HepG2 (cell line): ENCODE measurements around the gene LRRC28. TPM values are rescaled to one million over a fixed set of nuclear protein-coding genes. Genes with fewer than 3 reads are reported as not detected.

Experiments
- ATAC-seq: fragments of 200-7000 bp; cut with Tn5 transposase; 3 replicates; pipeline ENCODE4 v1.9.1; 2020; ENCODE audit warnings: mild to moderate bottlenecking, moderate library complexity
- BruUV-seq: library from RNA; stranded (reverse); fragments of 400-500 nt; replicated peaks from 2 replicates; lab custom pipeline; 2021; lab: Mats Ljungman, UMichigan
- CTCF ChIA-PET: fragments of 300-600 bp; formaldehyde crosslinking; extraction: SDS; loops from one replicate; lab custom pipeline; 2021; ENCODE audit warnings: low total read pairs, inconsistent platforms, low intra/inter-chr PET ratio; lab: Yijun Ruan, JAX
- POLR2A ChIA-PET: fragments of 350-600 bp; sonication (Branson Sonifier 250); formaldehyde crosslinking; loops from one replicate; lab custom pipeline; 2020; ENCODE audit warnings: antibody characterized with exemption, inconsistent platforms; lab: Yijun Ruan, JAX
- DNase-seq: peaks from one replicate; pipeline ENCODE4 v3.0.0-alpha.2; 2015; ENCODE audit warnings: low spot score
- FAIRE-seq: peaks from 3 replicates; lab custom pipeline; 2011; peaks lifted over from hg19 to GRCh38; lab: Jason Lieb, UNC
- H2AFZ ChIP-seq: one replicate; pipeline ENCODE4 v1.6.1; 2011; ENCODE audit warnings: low read length, inconsistent platforms
- H3K27ac ChIP-seq: fragments of 300-600 bp; 3 replicates; pipeline ENCODE4 v1.8.0; 2011; ENCODE audit warnings: mixed run types, mild to moderate bottlenecking, mixed read lengths, low read length, inconsistent platforms; ENCODE audit not compliant: insufficient read depth; ENCODE audit errors: extremely low read length
- H3K27me3 ChIP-seq, 2 experiments: fragments of 200-600 bp in 1 of 2; 2 replicates in 1 of 2; 3 replicates in 1 of 2; pipeline versions ENCODE4 v1.6.0 to v1.8.0; 2011; ENCODE audit warnings: low read length in 2 of 2, mild to moderate bottlenecking in 2 of 2, moderate library complexity in 2 of 2, inconsistent platforms in 1 of 2; ENCODE audit not compliant: insufficient read depth in 2 of 2, control insufficient read depth in 1 of 2
- H3K36me3 ChIP-seq, 2 experiments: fragments of 200-600 bp in 1 of 2; replicated peaks in 1 of 2; 2 replicates in 1 of 2; 3 replicates in 1 of 2; pipeline versions ENCODE4 v1.5.1 to v1.8.0; 2011; ENCODE audit warnings: low read length in 2 of 2, inconsistent platforms in 1 of 2; ENCODE audit not compliant: insufficient read depth in 2 of 2, control insufficient read depth in 1 of 2
- H3K4me1 ChIP-seq: 2 replicates; pipeline ENCODE4 v1.5.1; 2012; ENCODE audit warnings: low read length, inconsistent platforms; ENCODE audit not compliant: insufficient read depth
- H3K4me2 ChIP-seq: 2 replicates; pipeline ENCODE4 v1.6.0; 2011; ENCODE audit warnings: low read depth, low read length, inconsistent platforms
- H3K4me3 ChIP-seq, 3 experiments: fragments of 200-600 bp in 1 of 3; sonication (generic), shearing (Covaris generic) in 1 of 3; replicated peaks in 1 of 3; 2 replicates each; pipeline ENCODE4 v1.5.1; 2011 to 2016; ENCODE audit warnings: low read length in 3 of 3, inconsistent platforms in 2 of 3, low read depth in 2 of 3, mild to moderate bottlenecking in 2 of 3, control low read depth in 1 of 3, mixed read lengths in 1 of 3; ENCODE audit not compliant: insufficient read depth in 1 of 3
- H3K79me2 ChIP-seq: one replicate; pipeline ENCODE4 v1.6.1; 2011; ENCODE audit warnings: low read length, inconsistent platforms; ENCODE audit not compliant: insufficient read depth
- H3K9ac ChIP-seq: 2 replicates; pipeline ENCODE4 v1.6.0; 2011; ENCODE audit warnings: mild to moderate bottlenecking, low read depth, low read length, inconsistent platforms; ENCODE audit not compliant: insufficient read depth
- H3K9me3 ChIP-seq: 2 replicates; pipeline ENCODE4 v1.5.1; 2012; ENCODE audit warnings: mild to moderate bottlenecking, low read length
- H4K20me1 ChIP-seq: 2 replicates; pipeline ENCODE4 v1.6.0; 2011; ENCODE audit warnings: inconsistent platforms, mild to moderate bottlenecking, low read length, moderate library complexity; ENCODE audit not compliant: insufficient read depth
- DR1 ChIP-seq: sonication (generic); formaldehyde crosslinking; IDR thresholded peaks from 2 replicates; pipeline ENCODE4 v1.8.0; 2021; ENCODE audit warnings: mild to moderate bottlenecking, missing genetic modification reagents, inconsistent platforms
- EED ChIP-seq: sonication (generic); formaldehyde crosslinking; IDR thresholded peaks from 2 replicates; pipeline ENCODE4 v1.5.0; 2020; ENCODE audit warnings: mild to moderate bottlenecking, missing genetic modification reagents
- FIP1L1 ChIP-seq: fragments of 200-400 bp; formaldehyde crosslinking; IDR thresholded peaks from 2 replicates; pipeline ENCODE4 v1.6.1; 2018; ENCODE audit warnings: low read depth, mild to moderate bottlenecking, low read length, moderate library complexity, borderline replicate concordance; ENCODE audit not compliant: insufficient read depth
- GABPB1 ChIP-seq: IDR thresholded peaks from 2 replicates; pipeline ENCODE4 v1.6.1; 2016; ENCODE audit warnings: mild to moderate bottlenecking, missing genetic modification reagents, moderate library complexity, missing compliant biosample characterization
- HDAC2 ChIP-seq: sonication (generic); formaldehyde crosslinking; IDR thresholded peaks from 2 replicates; pipeline ENCODE4 v1.4.0; 2020; ENCODE audit warnings: missing genetic modification reagents
- HMGA1 ChIP-seq: sonication (generic); formaldehyde crosslinking; conservative IDR thresholded peaks from 2 replicates; pipeline ENCODE4 v1.4.0; 2020; ENCODE audit warnings: missing genetic modification reagents
- HNF4A ChIP-seq: sonication (generic); formaldehyde crosslinking; IDR thresholded peaks from 2 replicates; pipeline ENCODE4 v1.4.0; 2020; ENCODE audit warnings: missing genetic modification reagents
- JDP2 ChIP-seq: sonication (generic); formaldehyde crosslinking; IDR thresholded peaks from 2 replicates; pipeline ENCODE4 v1.8.1; 2022; ENCODE audit warnings: missing genetic modification reagents, borderline replicate concordance
- MAFF ChIP-seq: IDR thresholded peaks from 2 replicates; pipeline ENCODE4 v1.6.1; 2011; ENCODE audit warnings: low read depth, low read length, improper control_type of control experiment
- PLSCR1 ChIP-seq: sonication (generic); formaldehyde crosslinking; IDR thresholded peaks from 2 replicates; pipeline ENCODE4 v1.5.0; 2020; ENCODE audit warnings: missing genetic modification reagents, mild to moderate bottlenecking, borderline replicate concordance
- POLR2AphosphoS5 ChIP-seq: IDR thresholded peaks from 2 replicates; pipeline ENCODE4 v1.6.1; 2012; ENCODE audit warnings: low read depth, low read length
- RARA ChIP-seq: IDR thresholded peaks from 2 replicates; pipeline ENCODE4 v1.6.1; 2016; ENCODE audit warnings: missing genetic modification reagents, missing compliant biosample characterization
- ZBTB49 ChIP-seq: sonication (generic); formaldehyde crosslinking; IDR thresholded peaks from 2 replicates; pipeline ENCODE4 v1.4.0; 2020; ENCODE audit warnings: missing genetic modification reagents, borderline replicate concordance
- ZNF670 ChIP-seq: sonication (generic); formaldehyde crosslinking; IDR thresholded peaks from 2 replicates; pipeline ENCODE4 v1.8.0; 2022; ENCODE audit warnings: mild to moderate bottlenecking, missing genetic modification reagents, borderline replicate concordance
- ZNF775 ChIP-seq: sonication (generic); formaldehyde crosslinking; IDR thresholded peaks from 2 replicates; pipeline ENCODE4 v1.4.0; 2020; ENCODE audit warnings: missing genetic modification reagents, mild to moderate bottlenecking, moderate library complexity, borderline replicate concordance
- ZNF850 ChIP-seq: sonication (generic); formaldehyde crosslinking; conservative IDR thresholded peaks from 2 replicates; pipeline ENCODE4 v1.9.0; 2021; ENCODE audit warnings: mild to moderate bottlenecking, missing genetic modification reagents
- WGBS: methylation state at CpG from one replicate; pipeline ENCODE4 v1.1.6; 2017; ENCODE audit warnings: low lambda C conversion rate; 5-methylcytosine and 5-hydroxymethylcytosine counted together
- in situ Hi-C: cut with HindIII; loops from 2 replicates; pipeline ENCODE4 v1.10.0; 2017; ENCODE audit warnings: low pct_unique_long_range_greater_than_20kb; ENCODE audit not compliant: extremely low pct_ligation_motif_present
- intact Hi-C: fragments of 100-400 bp; cut with micrococcal nuclease; formaldehyde crosslinking; loops from one replicate; pipeline ENCODE4 v1.10.0; 2022; ENCODE audit not compliant: unreplicated experiment
- polyA plus RNA-seq, 8 experiments: library from polyadenylated mRNA; depleted of rRNA in 3 of 8; stranded (reverse) in 7 of 8; unstranded in 1 of 8; fragments of >200 nt; fragmentation: Illumina TruSeq in 4 of 8; extraction: Trizol in 4 of 8; gene quantifications; 2 replicates each; pipeline versions ENCODE4 v1.2.1 to v1.2.3, GENCODE V29; 2011 to 2016; ENCODE audit warnings: low read depth in 4 of 8, missing spikeins in 1 of 8, mixed read lengths in 1 of 8; ENCODE audit not compliant: insufficient read depth in 1 of 8
- total RNA-seq, 5 experiments: library from RNA; depleted of rRNA; stranded (reverse); fragments of >200 nt; fragmentation: Illumina TruSeq; extraction: Trizol; gene quantifications; 2 replicates each; pipeline ENCODE4 v1.2.3, GENCODE V29; 2016; ENCODE audit warnings: low read depth in 1 of 5

The LRRC28 gene
- total and polyA plus RNA-seq, 2 of the 13 experiments (the other 11 are each of a cell fraction or from before 2014, with no cell fraction given) = 17.5 to 21.3 TPM

GRCh38 chr15:99431661-99432091, 180.4 kb downstream of the LRRC28 start:
- Histone ChIP-seq H3K4me3 (no peak overlapping the region), H3K9ac (no peak overlapping the region), H3K27me3 (peaks cover 2 to 57% of the 10 kb centered on the region in 2 experiments; a peak in 4 of 5 replicates), H3K27ac (no peak overlapping the region), H3K79me2 (no peaks in the 10 kb centered on the region), H2AFZ (no peak overlapping the region)
- no peak for DNase-seq
- BruUV-seq = no TSS peak
- POLR2A ChIA-PET = no interaction called here
- intact Hi-C loops = no loop called here
- in situ Hi-C loops = loop anchor here (10.0 kb wide), 1 partner anchor 133 kb away; the partner anchor contains the start of gene MEF2A
- TF ChIP-seq EED (no peak), DR1 (CRISPR knock-in tag) (no peak), HNF4A (CRISPR knock-in tag) (no peak), RARA (CRISPR knock-in tag) (no peak), ZNF775 (no peak), ZNF670 (no peak), ZNF850 (no peak), ZBTB49 (no peak), HDAC2 (no peak), HMGA1 (no peak), GABPB1 (no peak), FIP1L1 (no peak), MAFF (no peak), PLSCR1 (CRISPR knock-in tag) (no peak), JDP2 (CRISPR knock-in tag) (no peak), POLR2AphosphoS5 (no peak)
- TF ChIP-seq, all 625 proteins: peak for 0
- no CpG with 5 or more reads among the region's 13 CpGs for WGBS
- Histone ChIP-seq H3K4me2 (no peak overlapping the region), H3K36me3 (no peaks in the 10 kb centered on the region), H4K20me1 (no peaks in the 10 kb centered on the region), H3K4me1 (peaks cover 27% of the 10 kb centered on the region), H3K9me3 (no peaks in the 10 kb centered on the region)
- CTCF ChIA-PET = no interaction called here
- FAIRE-seq = no peak
- no peak for ATAC-seq
